ENCODE measurements around the gene SAMD4B. TPM values are rescaled to one million over a fixed set of nuclear protein-coding genes. Genes with fewer than 3 reads are reported as not detected.
A peak's percentile ranks its signal among the peaks of the same experiment; 100 is the strongest.

Gene SAMD4B
- total and polyA plus RNA-seq, 9 of the 15 experiments (the other 6 are each of a cell fraction or from before 2014, with no cell fraction given), result 3.4 to 90.5 (median 38.0) TPM

- TF ChIP-seq REST (IDR thresholded peaks at IDR 0.05; ENCODE audit: borderline replicate concordance) (peak; percentile 50; the same call in 1 of the 2 replicates), REST (CRISPR knock-in tag; IDR thresholded peaks at IDR 0.05; ENCODE audit: low read depth) (no peak; the same call in 1 of the 2 replicates), CEBPB (tag; IDR thresholded peaks at IDR 0.05) (no peak), FOXM1 (IDR thresholded peaks at IDR 0.05; ENCODE audit: low read depth) (no peak), FOXM1 (CRISPR knock-in tag; IDR thresholded peaks at IDR 0.05; ENCODE audit: low read depth) (no peak), MECOM (CRISPR knock-in tag; IDR thresholded peaks at IDR 0.05) (no peak), STAG1 (CRISPR knock-in tag; IDR thresholded peaks at IDR 0.05; ENCODE audit: borderline replicate concordance) (no peak), CCNT2 (IDR thresholded peaks at IDR 0.05; ENCODE audit: borderline replicate concordance, extremely low read depth, insufficient read length, low read depth, low read length) (peak; percentile 97), NFXL1 (CRISPR knock-in tag; IDR thresholded peaks at IDR 0.05) (no peak), TEAD4 (IDR thresholded peaks at IDR 0.05; ENCODE audit: low read length) (peak; percentile 70), TEAD4 (CRISPR knock-in tag; IDR thresholded peaks at IDR 0.05; ENCODE audit: borderline replicate concordance) (no peak), CREB3 (tag; conservative IDR thresholded peaks at IDR 0.05; ENCODE audit: low read depth) (no peak), SRSF9 (IDR thresholded peaks at IDR 0.05; ENCODE audit: borderline replicate concordance, low read depth, low read length) (no peak), ZNF77 (CRISPR knock-in tag; IDR thresholded peaks at IDR 0.05) (no peak)
- TF ChIP-seq, protein P1, sequence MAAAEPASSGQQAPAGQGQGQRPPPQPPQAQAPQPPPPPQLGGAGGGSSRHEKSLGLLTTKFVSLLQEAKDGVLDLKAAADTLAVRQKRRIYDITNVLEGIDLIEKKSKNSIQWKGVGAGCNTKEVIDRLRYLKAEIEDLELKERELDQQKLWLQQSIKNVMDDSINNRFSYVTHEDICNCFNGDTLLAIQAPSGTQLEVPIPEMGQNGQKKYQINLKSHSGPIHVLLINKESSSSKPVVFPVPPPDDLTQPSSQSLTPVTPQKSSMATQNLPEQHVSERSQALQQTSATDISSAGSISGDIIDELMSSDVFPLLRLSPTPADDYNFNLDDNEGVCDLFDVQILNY (CRISPR knock-in tag; IDR thresholded peaks at IDR 0.05), result peak; percentile 49; the same call in 1 of the 2 replicates
- TF ChIP-seq, protein P2, sequence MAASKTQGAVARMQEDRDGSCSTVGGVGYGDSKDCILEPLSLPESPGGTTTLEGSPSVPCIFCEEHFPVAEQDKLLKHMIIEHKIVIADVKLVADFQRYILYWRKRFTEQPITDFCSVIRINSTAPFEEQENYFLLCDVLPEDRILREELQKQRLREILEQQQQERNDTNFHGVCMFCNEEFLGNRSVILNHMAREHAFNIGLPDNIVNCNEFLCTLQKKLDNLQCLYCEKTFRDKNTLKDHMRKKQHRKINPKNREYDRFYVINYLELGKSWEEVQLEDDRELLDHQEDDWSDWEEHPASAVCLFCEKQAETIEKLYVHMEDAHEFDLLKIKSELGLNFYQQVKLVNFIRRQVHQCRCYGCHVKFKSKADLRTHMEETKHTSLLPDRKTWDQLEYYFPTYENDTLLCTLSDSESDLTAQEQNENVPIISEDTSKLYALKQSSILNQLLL (CRISPR knock-in tag; IDR thresholded peaks at IDR 0.05; ENCODE audit: borderline replicate concordance), result no peak
Observed at GRCh38 chr19:39402346-39403300, 60.4 kb downstream of the SAMD4B start (continued).

Measured in K562 (cell line).